ENCODE data around the gene CCDC137.

Gene CCDC137

GRCh38 chr17:81651692-81652091 is 14.8 kb upstream of the CCDC137 start:
- no peak for TF ChIP-seq CTCF (IDR thresholded peaks at IDR 0.05; ENCODE audit: low read depth, low read length)
- in situ Hi-C loops (cut with HindIII; ENCODE audit: low sequenced_read_pairs), result no loop called here
- DNase-seq (ENCODE audit: low read depth, low spot score), result peak; percentile 88
- H3K4me3 ChIP-seq (ENCODE audit: low read depth, low read length), result no peak overlapping the region

- TF ChIP-seq CTCF (IDR thresholded peaks at IDR 0.05; ENCODE audit: low read depth, low read length), result no peak
- DNase-seq (ENCODE audit: low read depth, low spot score), result no peak
- in situ Hi-C loops (cut with HindIII; ENCODE audit: low sequenced_read_pairs), result no loop called here
- no peak overlapping the region for H3K4me3 ChIP-seq (ENCODE audit: low read depth, low read length)
Measured at GRCh38 chr17:81652906-81653771, 13.4 kb upstream of the CCDC137 start.

- in situ Hi-C loops (cut with HindIII; ENCODE audit: low sequenced_read_pairs), result no loop called here
- no peak overlapping the region for H3K4me3 ChIP-seq (ENCODE audit: low read depth, low read length)
- DNase-seq (ENCODE audit: low read depth, low spot score), result no peak
- no peak for TF ChIP-seq CTCF (IDR thresholded peaks at IDR 0.05; ENCODE audit: low read depth, low read length)
Measured at GRCh38 chr17:81655378-81656117, 11.0 kb upstream of the CCDC137 start.

GRCh38 chr17:81656118-81656743 is 10.3 kb upstream of the CCDC137 start, which contains the start of gene PDE6G:
PDE6G (minus strand) TSS chr17:81656542; CDS start chr17:81653305, 3,237 bp downstream.
- no peak within 1 kb of the TSS for H3K4me3 ChIP-seq (ENCODE audit: low read depth, low read length)
- in situ Hi-C loops (cut with HindIII; ENCODE audit: low sequenced_read_pairs), result no loop called here
- TF ChIP-seq CTCF (IDR thresholded peaks at IDR 0.05; ENCODE audit: low read depth, low read length), result no peak
- DNase-seq (ENCODE audit: low read depth, low spot score), result no peak

GRCh38 chr17:81656835-81657234 is 9.7 kb upstream of the CCDC137 start:
- no peak overlapping the region for H3K4me3 ChIP-seq (ENCODE audit: low read depth, low read length)
- in situ Hi-C loops (cut with HindIII; ENCODE audit: low sequenced_read_pairs), result no loop called here
- DNase-seq (ENCODE audit: low read depth, low spot score), result no peak
- no peak for TF ChIP-seq CTCF (IDR thresholded peaks at IDR 0.05; ENCODE audit: low read depth, low read length)

GRCh38 chr17:81659038-81659437 is 7.5 kb upstream of the CCDC137 start:
- TF ChIP-seq CTCF (IDR thresholded peaks at IDR 0.05; ENCODE audit: low read depth, low read length), result no peak

More at GRCh38 chr17:81659038-81659437, 7.5 kb upstream of the CCDC137 start:
- no peak overlapping the region for H3K4me3 ChIP-seq (ENCODE audit: low read depth, low read length)
- in situ Hi-C loops (cut with HindIII; ENCODE audit: low sequenced_read_pairs), result no loop called here
- DNase-seq (ENCODE audit: low read depth, low spot score), result no peak
